Measurements from ENCODE around the gene USP9X.
"Not testable (repeated sequence)": the region's sequence is repeated elsewhere in the genome, so short reads cannot be mapped to it uniquely, and the experiment has no call there.

The USP9X gene

DNA sequence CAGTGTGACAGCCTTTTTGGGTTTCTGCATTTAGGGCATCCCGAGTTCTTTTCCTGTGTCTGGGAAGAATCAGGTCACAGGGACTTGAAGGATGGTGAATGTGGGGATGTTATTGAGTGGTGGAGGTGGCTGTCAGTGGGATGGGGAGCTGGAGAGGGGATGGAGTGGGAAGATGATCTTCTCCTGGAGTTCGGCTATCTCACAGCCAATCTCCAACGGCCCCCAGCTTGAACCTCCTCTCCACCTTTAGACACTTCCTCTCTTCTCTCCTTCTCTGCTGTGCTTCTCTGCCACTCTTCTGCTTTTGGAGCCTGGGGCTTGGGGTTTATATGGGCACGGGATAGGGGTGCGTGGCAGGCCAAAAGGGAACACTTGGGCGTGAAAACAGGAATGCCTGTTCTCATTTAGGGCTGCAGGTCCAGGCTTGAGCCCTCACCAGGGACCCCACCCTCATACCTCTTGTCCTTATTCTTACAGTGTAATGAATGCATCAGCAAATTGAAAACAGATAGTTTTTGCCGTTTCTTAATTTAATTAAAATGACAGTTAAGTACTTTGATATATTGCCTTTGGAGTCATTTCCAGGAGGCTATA is 37.5 kb downstream of the USP9X start:
- DNase-seq (ENCODE audit: low read depth) = no peak

DNA sequence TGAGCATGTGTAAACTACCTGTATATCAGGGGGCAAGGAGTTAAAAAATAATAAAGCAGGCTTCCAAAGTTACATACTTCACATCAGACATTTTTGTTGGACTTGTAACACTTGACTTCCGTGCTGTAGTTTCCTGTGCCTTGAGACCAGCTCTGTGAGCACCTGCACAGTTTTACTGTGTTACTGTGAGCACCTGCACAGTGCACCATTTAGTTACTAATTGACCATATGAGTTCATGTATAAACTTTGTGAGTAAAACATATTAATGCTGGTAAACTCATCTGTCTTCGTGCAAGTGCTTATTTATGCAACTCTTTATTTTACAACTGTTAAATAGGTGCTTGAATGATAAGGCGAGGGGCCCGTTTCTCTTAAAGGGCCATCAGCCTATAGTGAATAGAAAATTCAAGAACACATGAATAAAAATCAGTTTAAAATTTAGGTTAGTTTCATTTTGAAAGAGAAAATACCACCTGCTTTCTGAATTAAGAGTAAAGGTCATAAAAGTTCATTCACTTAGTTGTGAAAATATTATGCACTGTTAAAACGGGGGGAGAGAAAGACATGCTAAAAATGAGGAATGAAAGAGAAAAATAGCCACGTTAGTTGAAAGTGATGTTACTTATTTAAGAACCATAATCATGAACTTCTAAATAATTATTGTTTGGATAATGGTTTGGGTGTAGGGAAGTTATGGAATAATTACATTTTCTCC is 42.4 kb downstream of the USP9X start:
- DNase-seq (ENCODE audit: low read depth) = no peak

DNA sequence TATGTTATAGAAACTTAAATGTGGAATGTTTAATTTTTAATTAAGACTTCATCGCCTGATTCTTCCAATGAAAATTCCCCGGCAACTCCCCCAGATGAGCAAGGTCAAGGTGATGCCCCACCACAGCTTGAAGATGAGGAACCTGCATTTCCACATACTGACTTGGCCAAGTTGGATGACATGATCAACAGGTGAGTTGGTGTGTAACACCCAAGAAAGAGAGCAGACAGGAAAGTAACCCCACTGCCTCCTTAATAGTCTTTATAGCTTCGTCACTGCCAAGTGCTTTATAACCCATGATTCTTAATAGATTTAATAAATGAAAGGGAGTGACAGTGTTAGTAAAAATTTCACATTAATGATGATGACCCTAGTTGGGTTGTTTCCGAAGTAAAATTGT is 43.7 kb downstream of the USP9X start:
- DNase-seq (ENCODE audit: low read depth) = no peak

DNA sequence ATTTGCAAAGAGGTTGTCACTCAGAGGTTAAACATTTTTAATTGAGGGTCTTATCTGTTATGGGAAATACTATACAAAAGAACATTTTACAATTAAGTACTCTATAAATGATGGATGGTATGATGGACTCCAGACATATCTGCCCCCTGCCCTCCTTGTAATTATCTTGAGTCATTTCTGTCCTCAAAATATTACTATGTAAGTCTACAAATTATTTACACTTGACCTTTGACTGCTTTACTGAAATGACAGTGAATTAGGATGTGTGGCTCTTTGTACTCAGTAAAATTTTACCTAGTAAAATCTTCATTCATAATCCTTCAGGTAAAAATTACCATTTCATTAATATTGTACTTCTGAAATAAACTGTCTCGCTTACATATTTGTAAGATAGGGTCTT is 46.5 kb downstream of the USP9X start:
- no peak for DNase-seq (ENCODE audit: low read depth)

DNA sequence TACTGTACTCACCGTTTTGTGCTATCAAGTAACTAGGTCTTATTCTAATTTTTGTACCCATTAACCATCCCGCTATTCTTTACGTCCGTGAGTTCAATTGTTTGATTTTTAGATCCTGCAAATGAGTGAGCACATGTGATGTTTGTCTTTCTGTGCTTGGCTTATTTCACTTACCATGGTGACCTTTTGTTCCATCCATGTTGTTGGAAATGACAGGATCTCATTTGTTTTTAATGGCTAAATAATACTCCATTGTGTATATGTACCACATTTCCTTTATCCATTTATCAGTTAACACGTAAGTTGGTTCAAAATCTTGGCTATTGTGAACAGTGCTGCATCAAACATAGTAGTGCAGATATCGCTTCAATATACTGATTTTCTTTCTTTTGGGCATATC is 48.3 kb downstream of the USP9X start:
- no peak for DNase-seq (ENCODE audit: low read depth)

DNA sequence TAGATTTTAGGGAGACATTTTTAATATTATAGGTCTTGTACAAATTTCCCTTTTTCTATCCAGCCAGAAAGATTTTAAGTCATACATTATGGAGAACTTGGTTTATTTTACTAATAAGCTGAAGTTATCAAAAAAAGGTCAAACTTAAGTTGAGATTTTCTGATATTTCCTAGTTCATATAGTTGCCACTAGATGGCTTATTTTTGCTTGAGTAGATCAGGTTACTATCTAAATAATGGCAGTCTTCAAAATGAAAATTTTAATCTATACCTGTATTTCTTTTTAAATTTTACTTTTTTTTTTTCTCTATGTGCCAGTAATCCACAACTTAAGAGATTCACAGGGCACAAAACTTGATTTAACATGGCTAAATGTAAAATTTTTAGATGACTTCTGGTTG is 52.3 kb downstream of the USP9X start:
- DNase-seq (ENCODE audit: low read depth) = no peak

DNA sequence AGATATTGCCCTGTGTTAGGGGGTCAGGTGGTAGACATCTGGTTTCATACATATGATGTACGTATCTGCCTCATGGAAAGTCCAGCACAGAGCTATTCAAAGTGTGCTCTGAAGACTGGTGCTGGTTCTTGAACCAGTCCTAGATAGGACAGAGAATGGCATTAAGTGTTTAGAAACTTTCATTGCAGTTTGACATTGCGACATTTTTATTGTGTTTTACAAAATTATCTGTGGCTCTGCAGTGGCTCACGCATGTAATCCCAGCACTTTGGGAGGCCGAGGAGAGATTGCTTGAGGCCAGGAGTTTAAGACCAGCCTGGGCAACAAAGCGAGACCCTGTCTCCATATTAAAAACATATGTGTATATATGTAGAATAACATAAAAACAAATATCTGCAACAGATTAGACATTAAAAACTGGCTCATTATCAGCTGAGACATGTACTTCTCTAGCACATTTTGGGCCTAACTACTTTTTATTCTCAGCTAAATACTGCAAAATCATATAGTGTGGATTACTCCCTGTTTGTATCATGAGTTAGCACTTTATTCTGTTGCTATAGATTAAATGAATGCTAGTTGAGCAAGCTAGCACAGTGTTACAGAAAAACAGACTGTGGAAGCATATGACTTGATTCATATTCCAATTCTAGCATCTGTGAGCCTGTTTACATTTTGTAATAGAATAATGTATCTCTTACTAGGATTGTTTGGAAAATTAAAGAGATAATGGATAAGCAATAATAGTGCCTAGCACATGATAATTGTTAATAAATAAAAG is 57.1 kb downstream of the USP9X start:
- peak; percentile 19 for DNase-seq (ENCODE audit: low read depth)

DNA sequence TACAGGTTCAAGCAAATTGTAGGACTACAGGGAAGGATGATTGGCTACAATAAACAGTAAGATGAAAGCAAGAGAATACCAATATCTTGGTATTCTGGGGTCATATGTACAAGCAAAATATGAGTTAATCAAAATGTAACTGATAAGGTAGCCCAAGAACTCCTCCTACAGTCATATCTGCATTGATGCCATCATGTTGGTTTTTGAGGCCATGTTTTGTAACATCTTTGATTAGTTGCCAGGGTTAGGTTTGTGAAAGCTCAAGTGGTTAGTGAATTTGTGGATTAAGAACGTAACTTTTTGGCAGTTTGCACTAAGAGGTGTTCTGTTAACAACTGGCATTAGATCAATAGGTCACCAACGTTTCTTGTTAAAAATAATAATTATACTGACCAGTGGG is 59.6 kb downstream of the USP9X start:
- no peak for DNase-seq (ENCODE audit: low read depth)

DNA sequence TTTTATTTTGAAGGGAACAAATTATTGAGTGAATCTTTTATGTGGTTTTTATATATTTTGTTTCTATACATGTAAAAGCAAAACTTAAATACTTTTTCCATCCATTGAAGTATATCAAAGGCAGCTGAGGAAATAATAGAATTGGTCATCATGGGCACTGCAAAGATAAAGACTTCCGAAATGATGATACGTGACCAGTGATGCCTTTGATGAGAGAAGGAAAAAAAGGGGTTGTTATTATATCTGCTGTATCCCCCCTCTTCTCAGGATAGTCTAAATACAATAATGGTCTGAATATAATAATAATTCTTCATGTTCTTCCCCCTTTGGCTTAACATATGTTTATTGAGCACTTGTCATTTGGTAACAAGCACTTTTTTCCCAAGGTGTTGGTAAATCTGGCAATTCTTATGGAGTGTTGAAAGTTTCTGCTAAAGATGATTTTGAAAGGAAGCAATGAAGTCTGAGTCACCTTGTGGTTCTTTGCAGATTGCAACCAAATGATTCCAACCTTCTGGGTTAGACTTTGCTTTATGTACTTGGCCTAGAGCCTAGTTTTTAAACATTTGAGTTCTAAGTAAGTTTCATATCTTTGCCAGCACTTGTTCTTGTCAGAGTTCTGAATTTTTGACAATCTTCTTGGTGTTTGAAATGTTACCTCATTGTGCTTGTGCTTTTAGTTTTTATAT is 60.8 kb downstream of the USP9X start:
- peak; percentile 82 for DNase-seq (ENCODE audit: low read depth)

DNA sequence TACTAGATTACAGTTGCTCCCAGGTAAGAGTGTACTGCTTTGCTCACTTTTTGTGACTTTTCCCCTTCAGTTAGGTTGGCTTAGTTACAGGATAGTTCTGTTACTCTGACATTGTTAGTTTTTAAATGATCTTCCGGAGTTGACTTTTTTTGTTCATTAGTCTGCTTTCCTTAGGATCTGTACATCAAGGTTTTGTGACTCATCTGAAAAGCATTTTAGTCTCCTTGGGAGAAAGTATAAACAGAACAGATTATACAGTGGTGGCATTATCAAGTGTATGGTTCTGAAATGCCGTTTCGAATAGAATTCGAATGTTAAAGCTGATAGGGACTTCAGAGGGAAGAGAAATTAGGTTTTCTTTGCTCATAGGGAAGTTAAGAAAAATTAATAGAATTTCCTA is 63.3 kb downstream of the USP9X start:
- no peak for DNase-seq (ENCODE audit: low read depth)

DNA sequence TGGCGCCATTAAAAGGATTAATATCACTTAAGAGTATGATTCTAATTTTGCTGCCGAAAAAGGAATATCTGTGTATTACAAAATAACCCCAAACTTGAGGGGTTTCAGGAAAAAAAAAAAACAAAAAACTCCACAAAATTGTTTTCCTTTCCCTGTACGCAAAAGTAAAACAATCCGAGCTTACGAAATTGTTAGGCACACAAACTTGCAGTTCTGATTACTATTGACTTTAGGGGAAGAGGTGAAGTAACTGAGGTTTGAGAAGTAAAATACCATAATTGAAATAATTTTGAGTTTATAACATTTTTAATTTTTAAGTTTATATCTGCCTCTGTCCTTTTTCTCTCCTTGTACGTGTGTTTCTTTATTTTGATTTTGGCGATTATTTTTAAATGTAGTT is 64.8 kb downstream of the USP9X start:
- no peak for DNase-seq (ENCODE audit: low read depth)

DNA sequence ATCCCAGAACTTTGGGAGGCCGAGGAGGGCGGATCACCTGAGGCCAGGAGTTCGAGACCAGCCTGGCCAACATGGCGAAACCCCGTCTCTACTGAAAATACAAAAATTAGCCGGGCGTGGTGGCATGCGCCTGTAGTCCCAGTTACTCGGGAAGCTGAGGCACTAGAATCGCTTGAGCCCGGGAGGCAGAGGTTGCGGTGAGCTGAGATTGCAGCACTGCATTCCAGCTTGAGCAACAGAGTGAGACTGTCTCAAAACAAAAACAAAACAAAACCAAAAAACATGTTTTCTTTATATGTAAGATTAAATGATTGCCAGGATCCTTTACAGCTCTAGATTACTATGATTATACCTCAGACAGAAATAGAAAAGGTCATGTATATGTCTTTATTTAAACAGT is 66.5 kb downstream of the USP9X start:
- DNase-seq (ENCODE audit: low read depth) = not testable (repeated sequence)

DNA sequence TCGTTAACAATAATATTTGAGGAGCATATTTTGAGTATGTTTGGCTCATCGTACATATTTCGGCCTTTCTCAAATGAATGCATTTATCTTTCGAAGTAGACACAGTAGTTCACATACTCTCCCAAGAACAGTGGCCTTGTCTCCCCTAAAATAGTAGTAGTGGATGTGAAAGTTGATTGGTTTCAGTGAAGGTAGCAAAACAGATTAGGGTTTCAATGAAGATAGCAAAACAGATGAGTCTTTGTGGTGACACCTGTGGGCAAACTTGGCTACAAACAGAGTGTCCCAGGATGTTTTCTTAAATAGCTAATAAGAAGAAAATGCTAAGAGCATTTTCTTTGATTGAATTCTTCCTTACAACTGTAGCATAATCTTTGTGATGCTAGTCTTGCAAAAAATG is 67.0 kb downstream of the USP9X start:
- no peak for DNase-seq (ENCODE audit: low read depth)

DNA sequence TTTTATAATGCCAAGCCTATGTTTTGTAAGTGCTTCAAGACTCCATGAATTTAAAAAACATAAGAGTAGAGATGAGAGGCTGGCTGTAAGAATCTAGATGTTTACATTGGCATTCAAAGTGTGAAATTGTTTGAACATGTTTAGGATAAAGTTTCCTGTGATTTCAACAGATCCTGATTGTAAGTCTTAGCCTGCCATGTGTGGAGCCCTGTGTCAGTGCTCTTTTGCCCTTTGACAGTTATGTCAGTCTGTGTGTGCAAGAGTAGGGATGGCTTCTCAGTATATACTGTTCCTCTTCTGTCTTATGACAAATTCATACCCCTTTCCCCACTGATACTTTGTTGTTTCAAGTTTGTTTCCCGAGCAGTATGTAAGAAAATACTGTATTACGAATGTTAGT is 68.2 kb downstream of the USP9X start:
- DNase-seq (ENCODE audit: low read depth) = peak; percentile 57

DNA sequence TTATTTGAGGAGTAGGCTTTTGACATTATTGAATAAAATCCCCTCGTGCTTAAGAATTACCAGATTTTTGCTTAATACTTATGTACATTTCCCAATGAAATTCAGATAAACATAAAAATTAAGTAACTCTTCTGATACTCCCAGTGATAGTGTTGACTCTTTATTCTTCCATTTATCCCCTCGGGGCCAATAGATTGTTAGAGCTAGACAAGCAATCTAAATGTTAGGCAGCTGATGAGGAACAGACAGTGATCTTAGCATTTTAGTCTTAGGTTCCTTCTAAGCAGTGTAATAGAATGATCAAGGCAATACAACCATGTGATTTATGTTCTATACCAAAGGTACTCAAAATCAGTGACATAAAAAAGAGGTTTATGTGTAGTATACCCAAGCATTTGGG is 68.7 kb downstream of the USP9X start:
- no peak for DNase-seq (ENCODE audit: low read depth)

DNA sequence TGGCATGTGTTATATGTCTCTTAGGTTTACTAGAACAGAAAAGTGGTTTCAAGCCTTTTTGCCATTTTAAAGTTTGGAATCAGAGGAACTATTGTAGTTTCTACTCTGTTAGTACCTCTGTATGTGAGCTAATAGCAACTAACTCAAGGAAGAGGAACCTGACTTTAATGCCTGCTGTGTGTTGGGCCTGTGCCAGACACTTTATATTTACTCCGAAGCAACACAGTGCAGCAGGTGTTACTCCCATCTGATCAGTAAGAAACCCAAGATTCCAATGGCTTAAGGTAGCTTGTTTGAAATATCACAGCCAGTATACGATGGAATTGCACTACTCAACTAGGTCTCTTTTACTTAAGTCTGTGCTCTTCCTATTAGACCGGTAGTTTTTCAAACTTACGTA is 79.2 kb downstream of the USP9X start:
- no peak for DNase-seq (ENCODE audit: low read depth)

DNA sequence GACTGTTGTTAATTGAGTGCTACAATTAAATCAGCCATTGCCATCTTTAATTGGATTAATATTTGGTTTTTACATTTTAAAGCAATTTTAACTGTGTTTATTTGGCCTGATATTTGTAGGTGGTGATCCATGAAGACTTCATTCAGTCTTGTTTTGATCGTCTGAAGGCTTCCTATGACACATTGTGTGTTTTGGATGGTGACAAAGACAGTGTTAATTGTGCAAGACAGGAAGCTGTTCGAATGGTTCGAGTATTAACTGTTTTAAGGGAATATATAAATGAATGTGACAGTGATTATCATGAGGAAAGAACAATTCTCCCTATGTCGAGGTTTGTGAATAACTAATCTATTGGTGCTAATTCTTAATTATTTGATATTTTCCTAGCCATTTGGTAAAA is 82.6 kb downstream of the USP9X start:
- DNase-seq (ENCODE audit: low read depth) = no peak

DNA sequence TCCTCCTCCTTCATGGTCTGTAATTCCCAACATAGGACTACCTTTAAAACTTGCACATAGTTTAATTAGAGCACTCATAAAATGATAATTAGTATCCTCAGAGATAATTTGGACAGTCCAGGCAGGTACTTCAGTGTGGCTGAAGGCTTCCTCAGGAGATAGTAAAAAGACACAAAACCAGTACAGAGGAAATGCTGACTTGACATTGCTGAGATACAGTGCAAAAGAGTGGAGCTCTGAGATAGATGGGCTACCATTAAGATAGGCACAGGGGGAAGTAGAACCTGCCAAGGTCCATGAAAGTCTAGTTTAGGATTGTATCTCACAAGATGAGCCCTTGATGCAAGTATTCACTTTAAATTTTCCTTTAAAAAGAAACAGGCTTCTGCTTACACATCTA is 91.0 kb downstream of the USP9X start:
- no peak for DNase-seq (ENCODE audit: low read depth)

DNA sequence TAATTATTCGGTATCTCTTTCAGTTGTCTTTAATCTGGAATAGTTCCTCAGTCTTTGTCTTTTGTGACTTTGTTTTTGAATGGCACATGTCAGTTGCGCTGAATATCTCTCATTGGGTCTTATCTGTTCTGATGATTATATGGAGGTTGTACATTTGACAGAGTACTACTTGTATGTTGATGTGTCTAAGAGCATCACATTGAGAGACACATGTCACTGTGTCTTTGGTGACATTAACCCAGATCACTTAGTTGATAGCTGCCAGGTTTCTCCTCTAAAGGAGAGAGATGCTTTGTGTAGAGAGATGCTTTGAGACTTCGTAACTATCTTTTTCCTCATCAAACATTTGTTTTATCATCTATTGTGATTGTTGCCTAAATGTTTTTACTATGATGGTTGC is 92.1 kb downstream of the USP9X start:
- no peak for DNase-seq (ENCODE audit: low read depth)

DNA sequence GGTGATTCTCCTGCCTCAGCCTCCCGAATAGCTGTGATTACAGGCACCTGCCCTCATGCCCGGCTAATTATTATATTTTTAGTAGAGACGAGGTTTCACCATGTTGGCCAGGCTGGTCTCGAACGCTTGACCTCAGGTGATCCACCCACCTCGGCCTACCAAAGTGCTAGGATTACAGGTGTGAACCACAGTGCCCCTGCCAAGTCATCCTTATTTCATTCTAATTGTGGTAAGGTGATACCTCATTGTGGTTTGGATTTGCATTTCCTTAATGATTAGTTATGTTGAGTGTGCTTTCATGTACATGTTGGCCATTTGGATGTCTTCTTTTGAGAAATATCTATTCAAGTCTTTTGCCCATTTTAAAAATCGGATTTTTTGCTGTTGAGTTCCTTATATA is 93.0 kb downstream of the USP9X start:
- no peak for DNase-seq (ENCODE audit: low read depth)

DNA sequence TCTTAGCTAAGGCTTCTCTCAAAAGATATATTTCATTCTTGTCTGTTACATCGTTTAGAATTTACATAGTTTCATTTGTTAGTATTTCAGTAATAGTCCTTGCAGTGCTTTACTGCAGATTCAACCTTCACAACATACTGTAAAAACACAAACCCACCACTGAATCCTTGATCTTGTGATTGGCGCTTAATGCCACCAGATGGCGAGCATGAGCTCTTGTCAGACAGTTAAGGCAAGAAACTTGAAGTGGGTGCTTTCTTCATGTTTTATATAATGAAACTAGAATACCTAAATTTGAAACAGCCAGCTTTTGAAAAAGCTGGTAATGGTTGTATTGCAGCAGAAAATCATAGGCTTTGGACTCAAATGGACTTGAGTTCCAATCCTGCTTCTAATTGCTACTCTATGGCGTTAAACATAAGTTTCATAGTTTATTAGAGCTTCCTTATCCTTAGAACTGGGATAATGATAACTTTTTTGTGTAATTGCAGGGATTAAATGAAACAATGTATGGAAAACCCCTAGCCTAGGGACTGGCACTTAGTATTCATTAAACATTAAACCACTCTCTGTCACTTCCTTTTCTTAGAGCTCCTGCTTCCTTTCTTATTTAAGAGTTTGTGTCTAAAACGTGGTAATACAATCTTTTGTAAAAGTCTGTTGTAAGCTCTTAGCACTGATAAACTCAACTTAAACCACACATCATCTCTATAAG is 95.1 kb downstream of the USP9X start:
- peak; percentile 47 for DNase-seq (ENCODE audit: low read depth)

DNA sequence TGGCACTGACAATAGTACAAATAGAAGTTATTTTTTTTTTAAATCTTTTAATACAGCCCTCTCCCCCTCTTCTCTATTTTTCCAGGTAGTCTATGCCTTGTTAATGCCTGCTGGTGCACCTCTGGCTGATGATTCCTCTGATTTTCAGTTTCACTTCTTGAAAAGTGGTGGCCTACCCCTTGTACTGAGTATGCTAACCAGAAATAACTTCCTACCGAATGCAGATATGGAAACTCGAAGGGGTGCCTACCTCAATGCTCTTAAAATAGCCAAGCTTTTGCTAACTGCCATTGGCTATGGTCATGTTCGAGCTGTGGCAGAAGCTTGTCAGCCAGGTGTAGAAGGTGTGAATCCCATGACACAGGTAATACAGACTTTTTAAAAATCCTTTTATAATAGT is 99.1 kb downstream of the USP9X start:
- DNase-seq (ENCODE audit: low read depth) = no peak
